Neural progenitor cell (in vitro differentiated cells): Measurements from ENCODE around the gene CEMIP2.

ENCODE experiments used
- CTCF ChIP-seq: fragments of 200-600 bp; sonication (generic); IDR thresholded peaks from 2 replicates; pipeline ENCODE4 v1.5.1; 2017; ENCODE audit warnings: antibody characterized with exemption, mild to moderate bottlenecking
- EZH2phosphoT487 ChIP-seq: fragments of 200-600 bp; sonication (generic); IDR thresholded peaks from 2 replicates; pipeline ENCODE4 v1.6.1; 2017; ENCODE audit warnings: antibody characterized with exemption

GRCh38 chr9:71767163-71767775 is 1.0 kb downstream of the CEMIP2 start:
- TF ChIP-seq CTCF (no peak), EZH2phosphoT487 (no peak)
